IMR-90 (cell line): Measurements from ENCODE around the gene TAGAP. TPM values are rescaled to one million over a fixed set of nuclear protein-coding genes. Genes with fewer than 3 reads are reported as not detected.

Source experiments
- ATAC-seq: fragments of 200-7000 bp; cut with Tn5 transposase; 2 replicates; pipeline ENCODE4 v1.9.1; 2020; ENCODE audit warnings: low read depth, mild to moderate bottlenecking, moderate library complexity
- BruUV-seq: library from RNA; stranded (reverse); fragments of 400-500 nt; replicated peaks from 2 replicates; lab custom pipeline; 2021; lab: Mats Ljungman, UMichigan
- CTCF ChIA-PET: fragments of 300-600 bp; formaldehyde crosslinking; extraction: SDS; loops from one replicate; lab custom pipeline; 2021; ENCODE audit warnings: antibody characterized with exemption; lab: Yijun Ruan, JAX
- POLR2A ChIA-PET: fragments of 300-600 bp; sonication (Branson Sonifier 250); formaldehyde crosslinking; loops from one replicate; lab custom pipeline; 2022; ENCODE audit warnings: antibody characterized with exemption; ENCODE audit not compliant: unreplicated experiment; lab: Charles Lee
- DNase-seq: peaks from one replicate; pipeline ENCODE4 v3.0.0; 2013
- H2AFZ ChIP-seq: replicated peaks from 2 replicates; pipeline ENCODE3; 2013; ENCODE audit warnings: low read length, mild to moderate bottlenecking; ENCODE audit not compliant: poor library complexity
- H2AK5ac ChIP-seq: 2 replicates; pipeline ENCODE4 v1.6.1; 2013; ENCODE audit warnings: low read depth, low read length, inconsistent platforms
- H2AK9ac ChIP-seq: replicated peaks from 2 replicates; pipeline ENCODE3; 2013; ENCODE audit warnings: mild to moderate bottlenecking, low read depth, low read length, moderate library complexity; ENCODE audit not compliant: poor library complexity
- H2BK120ac ChIP-seq: 2 replicates; pipeline ENCODE4 v1.6.1; 2013; ENCODE audit warnings: low read depth, low read length, inconsistent platforms
- H2BK15ac ChIP-seq: 3 replicates; pipeline ENCODE4 v1.6.1; 2013; ENCODE audit warnings: low read depth, low read length, inconsistent platforms
- H2BK20ac ChIP-seq: 2 replicates; pipeline ENCODE4 v1.6.1; 2013; ENCODE audit warnings: low read depth, mild to moderate bottlenecking, inconsistent platforms, low read length, moderate library complexity
- H2BK5ac ChIP-seq: 2 replicates; pipeline ENCODE4 v1.6.1; 2013; ENCODE audit warnings: mild to moderate bottlenecking, low read depth, low read length, inconsistent platforms; ENCODE audit not compliant: poor library complexity, severe bottlenecking
- H3K14ac ChIP-seq: replicated peaks from 2 replicates; pipeline ENCODE4 v1.6.1; 2013; ENCODE audit warnings: low read depth, low read length, inconsistent platforms
- H3K18ac ChIP-seq: 2 replicates; pipeline ENCODE4 v1.6.1; 2013; ENCODE audit warnings: low read depth, low read length, control low read depth
- H3K23ac ChIP-seq: 2 replicates; pipeline ENCODE4 v1.6.1; 2013; ENCODE audit warnings: low read depth, low read length, inconsistent platforms
- H3K27ac ChIP-seq: 2 replicates; pipeline ENCODE4 v1.5.1; 2013; ENCODE audit warnings: mild to moderate bottlenecking, control low read depth, low read length; ENCODE audit not compliant: insufficient read depth
- H3K27me3 ChIP-seq: 2 replicates; pipeline ENCODE4 v1.6.1; 2013; ENCODE audit warnings: low read length; ENCODE audit not compliant: control insufficient read depth, insufficient read depth
- H3K36me3 ChIP-seq: 2 replicates; pipeline ENCODE4 v1.6.1; 2013; ENCODE audit warnings: low read length, mixed read lengths; ENCODE audit not compliant: control insufficient read depth, insufficient read depth
- H3K4ac ChIP-seq: 2 replicates; pipeline ENCODE4 v1.6.1; 2013; ENCODE audit warnings: low read depth, low read length, inconsistent platforms
- H3K4me1 ChIP-seq: 2 replicates; pipeline ENCODE4 v1.6.1; 2013; ENCODE audit warnings: low read length, mixed read lengths; ENCODE audit not compliant: control insufficient read depth, insufficient read depth
- H3K4me2 ChIP-seq: 2 replicates; pipeline ENCODE4 v1.6.1; 2013; ENCODE audit warnings: low read depth, mild to moderate bottlenecking, control low read depth, low read length, moderate library complexity
- H3K4me3 ChIP-seq: 2 replicates; pipeline ENCODE4 v1.5.1; 2013; ENCODE audit warnings: low read depth, mild to moderate bottlenecking, control low read depth, low read length, moderate library complexity; ENCODE audit not compliant: insufficient read depth
- H3K56ac ChIP-seq: 2 replicates; pipeline ENCODE4 v1.6.1; 2013; ENCODE audit warnings: low read length, inconsistent platforms; ENCODE audit not compliant: insufficient read depth; ENCODE audit errors: extremely low read depth
- H3K79me1 ChIP-seq, 2 experiments: 2 replicates each; pipeline ENCODE4 v1.6.1; 2013; ENCODE audit warnings: low read length in 2 of 2, inconsistent platforms in 1 of 2, low read depth in 1 of 2
- H3K9ac ChIP-seq: 2 replicates; pipeline ENCODE4 v1.6.1; 2013; ENCODE audit warnings: low read depth, low read length, control low read depth
- H3K9me1 ChIP-seq: 2 replicates; pipeline ENCODE4 v1.6.1; 2013; ENCODE audit warnings: low read length, inconsistent platforms; ENCODE audit not compliant: insufficient read depth
- H3K9me3 ChIP-seq: 2 replicates; pipeline ENCODE4 v1.6.1; 2013; ENCODE audit warnings: low read length; ENCODE audit not compliant: control insufficient read depth, insufficient read depth
- H4K20me1 ChIP-seq: 2 replicates; pipeline ENCODE4 v1.6.1; 2013; ENCODE audit warnings: low read length, inconsistent platforms; ENCODE audit not compliant: insufficient read depth
- H4K5ac ChIP-seq: 2 replicates; pipeline ENCODE4 v1.6.1; 2013; ENCODE audit warnings: mild to moderate bottlenecking, low read depth, low read length, control low read depth
- H4K8ac ChIP-seq, 2 experiments: 2 replicates each; pipeline ENCODE4 v1.6.1; 2013; ENCODE audit warnings: low read depth in 2 of 2, low read length in 2 of 2, control low read depth in 1 of 2, inconsistent platforms in 1 of 2
- H4K91ac ChIP-seq: 2 replicates; pipeline ENCODE4 v1.6.1; 2013; ENCODE audit warnings: low read depth, low read length, inconsistent platforms; ENCODE audit not compliant: insufficient read depth
- CEBPB ChIP-seq: IDR thresholded peaks from 2 replicates; pipeline ENCODE4 v1.6.1; 2012; ENCODE audit warnings: low read depth, low read length, improper control_type of control experiment
- FOS ChIP-seq: fragments of 150-350 bp; IDR thresholded peaks from 2 replicates; pipeline ENCODE4 v1.6.1; 2016; ENCODE audit warnings: low read depth, low read length
- NFE2L2 ChIP-seq: fragments of 150-350 bp; IDR thresholded peaks from 2 replicates; pipeline ENCODE4 v1.6.1; 2016; ENCODE audit warnings: low read depth, mild to moderate bottlenecking, low read length
- RCOR1 ChIP-seq: IDR thresholded peaks from 2 replicates; pipeline ENCODE4 v1.6.1; 2012; ENCODE audit warnings: mild to moderate bottlenecking, low read length, improper control_type of control experiment; ENCODE audit not compliant: insufficient replicate concordance
- WGBS, 2 experiments: methylation state at CpG; one replicate each; pipeline versions ENCODE4 v1.1.5 to v1.1.7; 2013; ENCODE audit warnings: missing lambda C conversion rate in 2 of 2; ENCODE audit not compliant: insufficient read length in 1 of 2; ENCODE audit errors: extremely low coverage in 2 of 2; 5-methylcytosine and 5-hydroxymethylcytosine counted together
- dilution Hi-C: fragments of 300-500 bp; cut with HindIII; formaldehyde crosslinking; loops from one replicate; pipeline ENCODE4 v1.14.3; 2018; ENCODE audit warnings: low sequenced_read_pairs; ENCODE audit not compliant: unreplicated experiment
- in situ Hi-C: fragments of 300-500 bp; cut with MboI; formaldehyde crosslinking; loops from 3 replicates; pipeline ENCODE4 v1.14.3; 2019; ENCODE audit warnings: low sequenced_read_pairs, inconsistent platforms, mixed read lengths
- intact Hi-C: fragments of 100-400 bp; cut with micrococcal nuclease; formaldehyde crosslinking; loops from 2 replicates; pipeline ENCODE4 v1.10.0; 2022
- polyA plus RNA-seq, 3 experiments: library from polyadenylated mRNA; depleted of rRNA; stranded (reverse); fragments of >200 nt; gene quantifications; 2 replicates each; pipeline ENCODE4 v1.2.3, GENCODE V29; 2012; ENCODE audit warnings: low replicate concordance in 1 of 3
- total RNA-seq: library from RNA; depleted of rRNA; stranded (reverse); fragments of >200 nt; gene quantifications from 2 replicates; pipeline ENCODE4 v1.2.3, GENCODE V29; 2012

TAGAP gene
- total and polyA plus RNA-seq, 2 of the 4 experiments (the other 2 are of a cell fraction), result not detected

DNA sequence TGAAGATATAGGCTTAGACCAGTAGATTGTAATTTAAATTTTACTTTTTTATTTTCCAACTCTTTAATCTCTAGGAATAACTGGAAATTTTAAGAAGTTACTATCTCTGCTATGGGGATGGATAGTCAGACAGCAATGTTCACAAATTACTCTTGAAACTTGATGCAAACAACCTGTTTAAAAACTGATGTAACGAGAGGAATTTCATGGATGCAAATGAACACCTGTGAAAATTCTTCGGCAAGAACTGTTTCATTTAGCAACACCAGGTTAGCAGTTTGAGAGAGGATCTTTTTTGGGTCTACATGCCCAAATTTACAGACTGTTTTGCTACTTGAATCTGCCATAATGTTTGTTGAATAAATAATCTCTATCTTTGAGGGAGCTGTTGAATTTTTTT is 24.8 kb downstream of the TAGAP start:
- BruUV-seq, result no TSS peak
- Histone ChIP-seq H3K14ac (no peak overlapping the region), H4K20me1 (no peaks in the 10 kb centered on the region)

More for the DNA sequence above, 24.8 kb downstream of the TAGAP start:
- TF ChIP-seq CEBPB, result no peak
- no peak for TF ChIP-seq NFE2L2
- no peak for TF ChIP-seq FOS
- no peak for TF ChIP-seq RCOR1
- Histone ChIP-seq H3K79me1 (no peaks in the 10 kb centered on the region), H4K91ac (no peak overlapping the region), H2BK20ac (no peak overlapping the region), H3K9me1 (no peaks in the 10 kb centered on the region), H2AK9ac (no peak overlapping the region), H3K4me1 (no peaks in the 10 kb centered on the region), H2BK120ac (no peak overlapping the region), H2BK5ac (no peak overlapping the region), H2AFZ (no peak overlapping the region), H3K4me2 (no peak overlapping the region), H3K56ac (no peak overlapping the region), H3K27me3 (no peaks in the 10 kb centered on the region; the same call in none of the 2 replicates), H3K4ac (no peak overlapping the region), H3K27ac (no peak overlapping the region), H3K18ac (no peak overlapping the region), H3K9me3 (peaks cover 6% of the 10 kb centered on the region), H3K9ac (no peak overlapping the region), H3K36me3 (no peaks in the 10 kb centered on the region), H2BK15ac (no peak overlapping the region), H3K4me3 (no peak overlapping the region), H4K8ac (no peak overlapping the region), H4K5ac (no peak overlapping the region), H3K23ac (no peak overlapping the region), H2AK5ac (no peak overlapping the region)
- WGBS, 2 experiments, result 80% methylated on average over 1 of the region's 2 CpGs; no CpG with 5 or more reads in 1 of the 2 experiments
- dilution Hi-C loops (no loop called here), in situ Hi-C loops (no loop called here), intact Hi-C loops (no loop called here)
- ChIA-PET CTCF (no interaction called here), POLR2A (no interaction called here)
- ATAC-seq (no peak), DNase-seq (no peak)
